GM18505 (cell line): ENCODE results near the gene STK32A.
A peak's percentile ranks its signal among the peaks of the same experiment; 100 is the strongest.

ENCODE experiments used
- ATAC-seq: cut with Tn5 transposase; IDR thresholded peaks from one replicate; pipeline ENCODE4 v1.9.1; 2021; ENCODE audit not compliant: unreplicated experiment
- POLR2A ChIP-seq: IDR thresholded peaks from 4 replicates; pipeline ENCODE4 v1.6.1; 2011; ENCODE audit warnings: borderline replicate concordance; ENCODE audit not compliant: insufficient read depth, insufficient read length; ENCODE audit errors: extremely low read depth

The STK32A gene

DNA sequence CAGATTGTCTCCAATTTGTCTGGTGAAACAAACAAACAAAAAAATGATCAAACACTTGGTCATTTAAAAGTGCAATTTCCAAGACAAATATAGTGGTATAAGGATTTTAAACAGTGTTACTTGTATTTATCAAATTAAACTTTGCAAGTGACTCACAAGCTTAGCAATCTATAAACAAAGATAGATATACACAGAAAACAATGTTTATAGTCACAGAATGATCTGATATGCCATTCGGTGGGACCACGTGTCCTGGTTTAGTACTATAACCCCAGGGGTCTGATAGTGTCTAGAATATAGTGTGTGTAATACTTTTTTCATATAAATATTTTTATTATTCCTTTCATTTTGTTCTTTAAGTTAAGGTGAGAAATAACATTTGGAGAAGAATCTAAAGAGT lies 183.8 kb downstream of the STK32A start:
- ATAC-seq = no peak
- no peak for TF ChIP-seq POLR2A

DNA sequence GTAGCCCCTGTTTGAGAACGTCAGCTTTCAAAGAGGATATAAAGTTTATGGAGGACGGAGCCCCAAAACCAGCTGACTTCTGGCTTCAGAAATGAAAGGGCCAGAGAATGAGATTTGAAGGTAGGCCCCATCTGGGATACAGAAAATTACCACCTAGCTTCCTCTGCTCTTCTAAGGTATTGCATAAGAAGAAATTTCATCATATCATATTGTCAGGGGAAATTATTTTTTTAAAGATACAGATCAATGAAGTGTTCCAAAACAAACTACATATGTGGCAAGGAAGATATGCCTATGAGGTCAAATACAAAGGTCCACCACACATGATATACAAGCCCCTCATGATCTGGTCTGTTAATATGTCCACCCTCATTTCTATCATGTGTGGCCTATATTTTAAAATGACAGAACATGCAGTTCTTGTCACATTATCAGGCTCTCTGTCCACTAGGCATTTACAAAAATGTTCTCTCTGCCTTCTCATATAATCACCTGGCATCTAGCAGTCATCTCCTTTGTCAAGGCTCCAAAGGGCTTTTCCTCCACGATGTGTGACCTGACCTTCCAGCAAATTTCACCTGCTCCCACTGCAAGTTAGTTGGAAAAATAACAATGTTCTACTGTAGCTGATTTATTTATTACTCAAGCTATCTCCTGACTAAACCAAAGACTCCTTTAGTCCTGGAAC lies 192.0 kb downstream of the STK32A start:
- no peak for TF ChIP-seq POLR2A
- ATAC-seq = no peak

DNA sequence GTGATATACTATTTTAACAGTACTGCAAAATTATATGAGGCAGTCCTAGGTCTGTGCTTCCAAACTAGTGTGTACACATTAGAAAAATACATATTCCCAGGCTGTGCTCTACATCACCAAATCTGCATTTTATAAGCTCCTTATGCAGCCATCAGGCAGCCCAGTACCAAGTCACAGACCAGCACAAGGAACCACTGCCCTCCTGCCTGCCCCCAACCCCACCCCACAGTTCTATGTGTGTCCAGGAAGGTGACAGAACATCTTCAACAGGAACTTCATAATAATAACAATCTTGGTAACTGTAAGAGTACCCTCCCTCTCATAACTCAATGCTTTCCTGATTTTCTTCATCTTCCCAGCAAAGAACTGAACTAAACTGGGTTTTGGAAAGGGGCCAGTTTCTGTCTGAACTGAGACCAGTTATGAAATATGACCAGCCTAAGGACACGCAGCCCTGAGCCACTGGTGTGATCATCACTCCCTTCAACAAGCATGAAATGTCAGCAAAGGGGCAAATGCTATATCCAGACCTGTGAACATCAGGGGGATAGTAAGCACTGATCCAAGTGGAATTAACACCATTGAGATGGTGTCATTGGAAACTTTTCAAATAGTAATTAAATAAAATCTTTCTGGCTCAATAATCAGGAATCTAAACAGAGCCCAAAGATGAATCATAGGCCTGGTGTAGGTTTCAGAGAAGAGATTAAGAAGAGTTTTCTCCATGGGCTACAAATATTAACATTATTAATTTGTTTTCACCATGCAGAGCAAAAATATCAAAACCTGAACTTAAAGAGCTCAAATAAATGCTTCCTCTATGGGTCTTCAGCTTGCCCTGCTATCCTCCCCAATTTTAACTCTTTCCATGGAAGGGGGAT lies 192.9 kb downstream of the STK32A start:
- ATAC-seq = no peak

DNA sequence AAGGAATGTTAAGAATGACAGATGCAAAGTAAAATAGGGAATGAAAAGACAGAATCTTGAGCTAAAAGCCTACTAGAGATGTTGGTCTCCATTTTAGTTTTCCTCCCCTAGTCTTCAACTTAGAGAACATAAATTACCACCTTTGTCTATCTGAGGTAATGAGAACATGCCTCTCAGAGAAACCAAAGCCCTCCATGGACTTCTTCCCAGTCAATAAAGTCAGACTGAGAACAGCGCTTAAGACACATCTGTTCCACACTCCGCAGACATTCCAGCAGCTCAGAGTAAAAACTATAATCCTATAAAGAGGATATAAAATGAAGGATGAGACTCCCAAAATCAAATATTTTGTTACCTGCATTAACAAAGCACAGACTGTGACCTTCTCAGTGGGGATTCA lies 195.8 kb downstream of the STK32A start:
- TF ChIP-seq POLR2A = no peak
- ATAC-seq = no peak

More for the DNA sequence above, 192.9 kb downstream of the STK32A start:
- no peak for TF ChIP-seq POLR2A

DNA sequence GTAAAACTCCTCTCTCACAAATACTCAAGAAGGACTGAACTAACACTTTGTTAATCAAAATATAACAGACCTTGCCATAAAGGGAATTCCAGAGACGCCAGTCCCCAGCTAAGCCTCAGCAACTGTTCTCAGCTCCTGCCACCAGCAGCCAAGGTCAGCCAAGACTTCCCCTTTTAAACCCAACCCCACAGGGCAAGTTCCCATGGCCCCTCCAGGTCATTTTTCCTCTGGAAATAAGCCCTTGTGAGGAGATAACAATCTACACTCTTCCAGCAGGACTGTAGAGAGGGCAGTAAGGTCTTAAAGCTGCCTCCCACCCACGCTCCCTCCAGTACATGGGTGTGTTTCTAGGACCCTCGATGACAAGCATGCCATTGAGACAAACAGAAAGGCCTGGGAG lies 196.8 kb downstream of the STK32A start:
- TF ChIP-seq POLR2A = no peak
- ATAC-seq = no peak

DNA sequence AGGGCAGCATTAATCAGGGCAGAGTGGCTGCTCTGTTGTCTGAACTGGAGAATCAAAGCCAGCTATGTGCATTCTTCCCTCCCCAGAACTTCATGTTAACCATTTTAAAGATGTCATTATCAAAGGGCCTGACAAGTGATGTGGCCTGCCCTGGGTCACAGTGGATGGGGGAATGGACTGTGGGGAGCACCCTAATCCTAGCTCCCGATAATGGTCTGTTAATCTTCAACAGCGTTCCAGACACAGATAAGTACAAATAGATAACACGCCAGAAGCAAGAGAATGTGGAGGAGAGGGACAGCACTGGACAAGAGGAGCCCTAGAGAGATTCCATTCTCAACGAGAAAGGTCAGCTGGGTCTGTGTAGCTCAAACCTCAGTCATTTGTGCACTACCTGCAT lies 197.5 kb downstream of the STK32A start:
- TF ChIP-seq POLR2A = no peak
- no peak for ATAC-seq

DNA sequence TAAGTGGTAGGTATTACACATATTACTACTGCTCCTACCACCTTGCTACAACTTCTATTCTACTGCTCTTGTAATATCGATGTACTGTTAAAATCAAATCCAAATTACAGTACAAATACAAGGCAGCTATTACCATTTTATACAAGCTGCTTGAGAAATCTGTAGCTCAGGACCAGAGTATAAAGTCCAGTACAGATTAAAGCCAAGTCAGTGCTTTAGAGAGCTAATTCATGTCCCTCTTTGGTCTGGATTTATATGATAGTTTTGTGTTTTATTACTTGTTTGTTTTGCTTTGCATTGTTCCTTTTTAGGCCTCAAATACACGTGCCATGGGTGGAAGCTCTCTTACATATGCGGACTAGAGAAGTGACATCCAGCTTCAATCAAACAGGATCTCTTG lies 199.2 kb downstream of the STK32A start:
- ATAC-seq = no peak
- TF ChIP-seq POLR2A = no peak

DNA sequence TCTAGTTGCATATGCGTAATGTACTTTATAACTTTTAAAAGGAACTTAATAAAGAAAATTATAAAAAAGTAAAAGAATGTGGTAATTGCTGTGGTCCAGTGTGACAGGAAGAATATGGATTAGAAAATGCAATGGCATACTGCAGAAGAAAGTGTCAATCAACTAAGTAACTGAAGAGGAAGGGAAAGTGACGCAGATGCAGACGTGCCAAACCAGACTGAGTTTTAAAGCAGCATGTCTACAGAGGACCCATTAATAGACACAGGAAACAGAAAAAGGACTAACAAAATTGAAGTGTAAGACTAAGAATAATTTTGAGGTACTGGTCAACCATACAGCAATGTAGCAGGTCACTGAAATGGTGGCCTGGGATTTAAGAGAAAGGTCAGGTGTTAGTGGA lies 201.8 kb downstream of the STK32A start:
- ATAC-seq = peak; percentile 84

DNA sequence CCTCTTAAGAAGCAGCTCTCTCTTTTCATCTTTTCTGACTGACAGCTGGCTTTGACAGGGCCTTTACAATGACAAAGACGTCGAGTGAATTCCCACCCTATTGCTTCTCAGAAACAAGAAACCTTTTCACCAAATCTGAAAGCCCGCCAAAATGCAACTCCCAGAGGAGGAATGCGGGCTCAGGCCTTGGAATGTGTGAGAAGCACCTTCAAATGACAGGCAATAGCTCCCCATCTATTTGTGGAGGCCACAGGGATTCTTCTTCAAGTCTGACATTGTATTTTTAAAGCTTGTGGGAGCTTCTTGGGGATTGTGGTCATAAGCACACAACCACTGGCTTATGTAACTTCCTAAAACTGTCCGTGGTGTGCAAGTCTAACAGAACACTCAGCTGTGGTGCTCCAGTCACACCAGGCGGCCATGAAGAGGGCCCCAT lies 202.4 kb downstream of the STK32A start:
- TF ChIP-seq POLR2A = no peak

More for the DNA sequence above, 201.8 kb downstream of the STK32A start:
- no peak for TF ChIP-seq POLR2A

More for the DNA sequence above, 202.4 kb downstream of the STK32A start:
- no peak for ATAC-seq
